Astrocyte (in vitro differentiated cells and primary cell): ENCODE measurements around the gene HDAC5. TPM values are rescaled to one million over a fixed set of nuclear protein-coding genes. Genes with fewer than 3 reads are reported as not detected.

Source experiments
- DNase-seq: peaks from one replicate; pipeline ENCODE4 v3.0.0-alpha.2; 2010; ENCODE audit warnings: low read depth
- FAIRE-seq: peaks from 2 replicates; lab custom pipeline; 2011; peaks lifted over from hg19 to GRCh38; lab: Jason Lieb, UNC
- H2AFZ ChIP-seq: 2 replicates; pipeline ENCODE4 v1.6.0; 2012; ENCODE audit warnings: low read depth, low read length, inconsistent platforms
- H3K27ac ChIP-seq: 2 replicates; pipeline ENCODE4 v1.5.1; 2011; ENCODE audit warnings: low read depth, low read length, inconsistent platforms
- H3K27me3 ChIP-seq: 2 replicates; pipeline ENCODE4 v1.6.0; 2011; ENCODE audit warnings: low read length, inconsistent platforms; ENCODE audit not compliant: insufficient read depth
- H3K36me3 ChIP-seq: 2 replicates; pipeline ENCODE4 v1.5.1; 2011; ENCODE audit warnings: low read length, inconsistent platforms; ENCODE audit not compliant: insufficient read depth
- H3K4me1 ChIP-seq: 2 replicates; pipeline ENCODE4 v1.5.1; 2011; ENCODE audit warnings: low read length, inconsistent platforms; ENCODE audit not compliant: insufficient read depth
- H3K4me2 ChIP-seq: 2 replicates; pipeline ENCODE4 v1.6.0; 2012; ENCODE audit warnings: low read length, inconsistent platforms
- H3K4me3 ChIP-seq: 2 replicates; pipeline ENCODE4 v1.5.1; 2011; ENCODE audit warnings: low read depth, mild to moderate bottlenecking, low read length, inconsistent platforms; ENCODE audit not compliant: insufficient read depth
- H3K79me2 ChIP-seq: 2 replicates; pipeline ENCODE4 v1.6.0; 2012; ENCODE audit warnings: mild to moderate bottlenecking, low read length, inconsistent platforms; ENCODE audit not compliant: insufficient read depth
- H3K9ac ChIP-seq: 2 replicates; pipeline ENCODE4 v1.6.0; 2012; ENCODE audit warnings: mild to moderate bottlenecking, low read length, inconsistent platforms
- H3K9me3 ChIP-seq: 2 replicates; pipeline ENCODE4 v1.5.1; 2012; ENCODE audit warnings: low read depth, mild to moderate bottlenecking, low read length, inconsistent platforms; ENCODE audit not compliant: insufficient read depth
- H4K20me1 ChIP-seq: 2 replicates; pipeline ENCODE4 v1.6.0; 2012; ENCODE audit warnings: low read length, inconsistent platforms; ENCODE audit not compliant: insufficient read depth
- H3K27ac Mint-ChIP-seq: one replicate; pipeline ENCODE4 v1.8.0; 2021; ENCODE audit warnings: mild to moderate bottlenecking, mixed read lengths; ENCODE audit not compliant: unreplicated experiment
- H3K27me3 Mint-ChIP-seq: one replicate; pipeline ENCODE4 v1.8.0; 2021; ENCODE audit warnings: low read depth, mixed read lengths; ENCODE audit not compliant: unreplicated experiment
- H3K36me3 Mint-ChIP-seq: one replicate; pipeline ENCODE4 v1.8.0; 2021; ENCODE audit warnings: low read depth, mixed read lengths; ENCODE audit not compliant: unreplicated experiment
- H3K4me1 Mint-ChIP-seq: one replicate; pipeline ENCODE4 v1.8.0; 2021; ENCODE audit warnings: low read depth, mixed read lengths; ENCODE audit not compliant: unreplicated experiment
- H3K4me3 Mint-ChIP-seq: one replicate; pipeline ENCODE4 v1.8.0; 2021; ENCODE audit warnings: mild to moderate bottlenecking, moderate library complexity, mixed read lengths; ENCODE audit not compliant: unreplicated experiment
- H3K9me3 Mint-ChIP-seq: one replicate; pipeline ENCODE4 v1.8.0; 2021; ENCODE audit warnings: mild to moderate bottlenecking, mixed read lengths; ENCODE audit not compliant: unreplicated experiment
- EZH2 ChIP-seq: IDR thresholded peaks from 2 replicates; pipeline ENCODE4 v1.6.1; 2012; ENCODE audit warnings: mild to moderate bottlenecking, low read length, inconsistent platforms; ENCODE audit not compliant: insufficient read depth
- total RNA-seq: library from RNA; stranded (reverse); gene quantifications from 2 replicates; pipeline ENCODE4 v1.2.1, GENCODE V29; 2021
- TF ChIP-seq, protein P1 (sequence below): IDR thresholded peaks from 2 replicates; pipeline ENCODE4 v1.5.1; 2011; ENCODE audit warnings: low read depth, mild to moderate bottlenecking, inconsistent platforms, low read length, moderate library complexity; ENCODE audit not compliant: insufficient read depth

Gene HDAC5
- total RNA-seq, 1 donor from 2014 or later = 18.7 TPM

DNA sequence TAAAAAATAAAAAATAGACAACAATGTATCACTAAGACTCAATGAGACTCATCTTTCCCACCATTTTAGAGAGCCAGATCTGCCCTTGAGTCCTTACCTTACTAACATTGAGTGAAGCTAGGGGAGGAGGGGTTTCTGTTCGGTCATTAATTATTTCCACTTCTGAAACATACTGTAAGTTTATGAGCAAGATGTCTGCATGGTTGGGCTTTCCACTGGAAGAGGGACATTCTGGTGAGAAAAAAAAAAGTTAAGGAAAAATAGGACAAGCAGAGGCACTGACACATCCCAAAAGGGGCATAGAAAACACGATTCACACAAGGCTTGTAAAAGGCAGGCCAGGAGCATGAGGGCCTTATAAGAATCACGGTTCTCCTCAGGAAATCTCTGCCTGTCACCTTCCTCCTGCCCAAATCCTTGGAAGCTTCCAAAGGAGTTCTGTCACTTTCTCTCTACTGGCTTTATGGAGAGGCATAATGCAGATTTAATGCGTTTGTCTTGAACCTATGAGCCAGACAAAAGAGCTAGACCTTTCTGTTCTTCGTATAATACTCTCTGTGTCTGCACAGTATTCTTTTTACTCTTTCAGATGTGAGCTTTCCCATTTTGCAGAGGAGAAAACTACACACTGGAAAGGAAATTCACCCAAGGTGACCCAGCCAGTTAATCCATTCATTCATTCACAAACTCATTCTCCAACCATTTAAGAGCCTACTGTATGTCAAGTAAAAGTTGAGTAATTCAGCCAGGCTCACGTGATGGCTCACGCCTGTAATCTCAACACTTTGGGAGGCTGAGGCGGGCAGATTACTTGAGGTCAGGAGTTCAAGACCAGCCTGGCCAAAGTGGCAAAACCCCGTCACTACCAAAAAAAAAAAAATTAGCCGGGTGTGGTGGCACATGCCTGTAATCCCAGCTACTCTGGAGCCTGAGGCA lies 59.5 kb downstream of the HDAC5 start:
- no peak for FAIRE-seq

GRCh38 chr17:44062871-44063270 lies 60.6 kb downstream of the HDAC5 start:
- no peaks in the 10 kb centered on the region for H3K9me3 ChIP-seq
- peaks cover 87% of the 10 kb centered on the region for H3K79me2 ChIP-seq
- no peak overlapping the region for H3K4me2 ChIP-seq
- Mint-ChIP-seq H3K4me1 (peaks cover 29% of the 10 kb centered on the region), H3K4me3 (peak overlapping the region; percentile 61), H3K36me3 (peaks cover 21% of the 10 kb centered on the region), H3K9me3 (no peaks in the 10 kb centered on the region), H3K27ac (no peak overlapping the region), H3K27me3 (no peaks in the 10 kb centered on the region)
- peaks cover 74% of the 10 kb centered on the region for H4K20me1 ChIP-seq
- no peaks in the 10 kb centered on the region for H3K27me3 ChIP-seq
- no peak overlapping the region for H3K4me3 ChIP-seq
- H3K27ac ChIP-seq = no peak overlapping the region
- TF ChIP-seq, protein P1, sequence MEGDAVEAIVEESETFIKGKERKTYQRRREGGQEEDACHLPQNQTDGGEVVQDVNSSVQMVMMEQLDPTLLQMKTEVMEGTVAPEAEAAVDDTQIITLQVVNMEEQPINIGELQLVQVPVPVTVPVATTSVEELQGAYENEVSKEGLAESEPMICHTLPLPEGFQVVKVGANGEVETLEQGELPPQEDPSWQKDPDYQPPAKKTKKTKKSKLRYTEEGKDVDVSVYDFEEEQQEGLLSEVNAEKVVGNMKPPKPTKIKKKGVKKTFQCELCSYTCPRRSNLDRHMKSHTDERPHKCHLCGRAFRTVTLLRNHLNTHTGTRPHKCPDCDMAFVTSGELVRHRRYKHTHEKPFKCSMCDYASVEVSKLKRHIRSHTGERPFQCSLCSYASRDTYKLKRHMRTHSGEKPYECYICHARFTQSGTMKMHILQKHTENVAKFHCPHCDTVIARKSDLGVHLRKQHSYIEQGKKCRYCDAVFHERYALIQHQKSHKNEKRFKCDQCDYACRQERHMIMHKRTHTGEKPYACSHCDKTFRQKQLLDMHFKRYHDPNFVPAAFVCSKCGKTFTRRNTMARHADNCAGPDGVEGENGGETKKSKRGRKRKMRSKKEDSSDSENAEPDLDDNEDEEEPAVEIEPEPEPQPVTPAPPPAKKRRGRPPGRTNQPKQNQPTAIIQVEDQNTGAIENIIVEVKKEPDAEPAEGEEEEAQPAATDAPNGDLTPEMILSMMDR = no peak
- no peak for TF ChIP-seq EZH2
- H3K36me3 ChIP-seq = peaks cover 25% of the 10 kb centered on the region
- no peak for DNase-seq
- H3K9ac ChIP-seq = no peak overlapping the region
- no peak overlapping the region for H2AFZ ChIP-seq
- H3K4me1 ChIP-seq = no peaks in the 10 kb centered on the region
- no peak for FAIRE-seq

More for the DNA sequence above, 59.5 kb downstream of the HDAC5 start:
- Histone ChIP-seq H3K9ac (no peak overlapping the region), H3K9me3 (no peaks in the 10 kb centered on the region), H3K4me3 (no peak overlapping the region), H2AFZ (no peak overlapping the region), H3K27ac (no peak overlapping the region), H3K36me3 (peaks cover 20% of the 10 kb centered on the region), H3K27me3 (no peaks in the 10 kb centered on the region), H4K20me1 (peaks cover 66% of the 10 kb centered on the region), H3K4me1 (no peaks in the 10 kb centered on the region), H3K4me2 (peak overlapping the region; percentile 11), H3K79me2 (peaks cover 79% of the 10 kb centered on the region)
- peak overlapping the region; percentile 78 for H3K27ac Mint-ChIP-seq
- no peak for DNase-seq
- peak overlapping the region; percentile 61 for H3K4me3 Mint-ChIP-seq
- TF ChIP-seq EZH2 = no peak
- TF ChIP-seq, protein P1 = no peak
- H3K36me3 Mint-ChIP-seq = peaks cover 18% of the 10 kb centered on the region
- no peaks in the 10 kb centered on the region for H3K9me3 Mint-ChIP-seq
- H3K4me1 Mint-ChIP-seq = peaks cover 29% of the 10 kb centered on the region
- H3K27me3 Mint-ChIP-seq = no peaks in the 10 kb centered on the region

DNA sequence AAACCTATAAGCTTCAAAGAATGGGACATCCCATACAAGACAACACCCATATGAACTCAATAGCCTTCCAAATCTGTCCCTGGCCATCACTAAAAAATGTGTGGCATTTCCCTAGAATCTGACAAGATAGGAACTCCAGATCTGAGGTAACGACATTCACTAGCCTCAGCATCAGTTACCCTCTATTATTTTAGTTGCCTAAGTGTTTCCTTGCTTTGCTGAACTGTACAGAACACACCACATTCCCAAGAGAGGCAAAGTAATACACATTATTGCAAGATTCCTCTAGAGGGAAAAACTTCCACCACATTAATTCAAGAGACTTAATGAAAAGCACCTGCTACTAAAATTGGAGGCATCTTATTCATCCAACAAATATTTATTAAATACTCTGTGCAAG lies 62.0 kb downstream of the HDAC5 start:
- Histone ChIP-seq H3K79me2 (peaks cover 93% of the 10 kb centered on the region), H3K4me3 (no peak overlapping the region), H3K27ac (no peak overlapping the region), H3K4me2 (no peak overlapping the region), H3K4me1 (no peaks in the 10 kb centered on the region), H3K36me3 (peaks cover 25% of the 10 kb centered on the region), H3K9ac (no peak overlapping the region), H2AFZ (no peak overlapping the region), H3K9me3 (no peaks in the 10 kb centered on the region), H4K20me1 (peaks cover 82% of the 10 kb centered on the region), H3K27me3 (no peaks in the 10 kb centered on the region)
- H3K27me3 Mint-ChIP-seq = no peaks in the 10 kb centered on the region
- H3K36me3 Mint-ChIP-seq = peaks cover 21% of the 10 kb centered on the region
- H3K9me3 Mint-ChIP-seq = no peaks in the 10 kb centered on the region
- peak overlapping the region; percentile 25 for H3K4me3 Mint-ChIP-seq
- peaks cover 27% of the 10 kb centered on the region for H3K4me1 Mint-ChIP-seq
- no peak for TF ChIP-seq EZH2
- FAIRE-seq (peak; percentile 13), DNase-seq (no peak)
- H3K27ac Mint-ChIP-seq = no peak overlapping the region
